Vagina (tissue), 2 donors: ENCODE measurements around the gene FAM163B. TPM values are rescaled to one million over a fixed set of nuclear protein-coding genes. Genes with fewer than 3 reads are reported as not detected.

ENCODE experiments used
- DNase-seq, 2 donors: peaks; one replicate each; pipeline ENCODE4 v3.0.0-alpha.2; 2017; ENCODE audit errors: extremely low spot score in 2 of 2
- H3K27ac ChIP-seq: fragments of 200-600 bp; sonication (generic); one replicate; pipeline ENCODE4 v1.5.1; 2019
- H3K27me3 ChIP-seq: fragments of 200-600 bp; sonication (generic); one replicate; pipeline ENCODE4 v1.5.1; 2019
- H3K36me3 ChIP-seq, 2 donors: fragments of 200-600 bp; sonication (generic); one replicate each; pipeline ENCODE4 v1.5.1; 2017 to 2019
- H3K4me1 ChIP-seq: fragments of 200-600 bp; sonication (generic); one replicate; pipeline ENCODE4 v1.5.1; 2019
- H3K4me3 ChIP-seq, 2 donors: fragments of 200-600 bp; sonication (generic); 1 replicate in 1 of 2; 2 replicates in 1 of 2; pipeline ENCODE4 v1.5.1; 2016 to 2019
- H3K9me3 ChIP-seq: fragments of 200-600 bp; sonication (generic); one replicate; pipeline ENCODE4 v1.5.1; 2019
- POLR2A ChIP-seq, 2 donors: fragments of 450-650 bp; IDR thresholded peaks; one replicate each; pipeline ENCODE4 v1.6.1; 2017; ENCODE audit warnings: antibody characterized with exemption in 2 of 2, mild to moderate bottlenecking in 2 of 2, moderate library complexity in 2 of 2
- POLR2AphosphoS5 ChIP-seq, 2 donors: sonication (generic); formaldehyde crosslinking; IDR thresholded peaks; one replicate each; pipeline ENCODE4 v1.9.0; 2017; ENCODE audit warnings: antibody characterized with exemption in 2 of 2, mild to moderate bottlenecking in 2 of 2, low read depth in 1 of 2; ENCODE audit not compliant: insufficient read depth in 1 of 2
- intact Hi-C: fragments of 100-400 bp; cut with DNase I; formaldehyde crosslinking; loops from one replicate; pipeline ENCODE4 v1.15.1; 2023
- total RNA-seq: library from RNA; depleted of rRNA; stranded (reverse); fragments of >200 nt; gene quantifications from one replicate; pipeline ENCODE4 v1.2.3, GENCODE V29; 2016
- TF ChIP-seq, protein P1 (sequence below), 3 experiments: fragments of 450-650 bp in 2 of 3; fragments of 200-600 bp in 1 of 3; sonication (generic) in 1 of 3; IDR thresholded peaks; one replicate each; pipeline ENCODE4 v1.5.1; 2017 to 2019; ENCODE audit warnings: antibody characterized with exemption in 3 of 3, mild to moderate bottlenecking in 2 of 3, moderate library complexity in 2 of 3

FAM163B gene
- total RNA-seq, 1 donor from 2014 or later, result not detected

DNA sequence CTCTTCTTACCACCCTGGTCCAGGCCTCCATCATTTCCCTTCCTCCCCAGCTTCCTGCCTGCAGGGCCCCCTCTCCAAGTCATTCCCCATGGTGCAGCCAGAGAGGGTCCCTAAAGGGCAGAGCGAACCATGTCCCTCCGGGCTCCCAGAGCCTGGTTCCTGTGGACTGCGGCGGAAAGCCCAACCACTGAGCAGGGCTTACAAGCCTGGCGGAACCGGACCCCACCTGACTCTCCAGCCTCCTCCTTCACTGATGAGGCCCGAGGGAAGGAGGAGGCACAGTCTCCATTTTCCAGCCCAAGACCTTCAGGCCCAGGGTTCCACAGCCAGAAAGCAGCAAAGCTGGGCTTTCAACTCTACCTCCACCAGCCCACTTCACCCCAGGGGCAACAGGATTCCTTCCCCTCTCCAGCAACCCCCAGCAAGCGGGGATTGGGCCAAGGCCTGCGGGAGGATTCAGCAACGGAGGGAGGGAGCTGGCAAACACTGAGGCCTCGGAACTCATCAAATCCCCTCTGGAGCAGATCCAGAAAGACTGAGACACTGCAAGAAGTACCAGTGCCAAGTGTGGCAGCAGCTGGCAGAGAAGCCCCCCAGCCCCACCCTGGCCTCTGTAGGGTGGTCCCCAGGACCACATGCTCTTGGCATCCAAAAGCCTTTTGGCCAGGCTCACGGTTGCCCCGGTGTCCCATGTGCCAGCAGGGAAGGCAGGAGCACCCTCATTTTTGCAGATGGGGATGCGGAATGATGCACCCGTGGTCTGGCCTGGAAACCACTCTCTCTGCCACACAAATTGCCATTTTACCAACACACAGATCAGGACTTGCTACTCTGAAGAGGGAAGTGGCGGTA lies 3.1 kb downstream of the FAM163B start:
- no peaks in the 10 kb centered on the region for H3K9me3 ChIP-seq
- no peak overlapping the region for H3K4me3 ChIP-seq
- H3K27ac ChIP-seq, result no peak overlapping the region
- no peaks in the 10 kb centered on the region for H3K36me3 ChIP-seq
- intact Hi-C loops, result no loop called here
- H3K27me3 ChIP-seq, result peaks cover 6% of the 10 kb centered on the region
- H3K4me1 ChIP-seq, result no peaks in the 10 kb centered on the region
- TF ChIP-seq POLR2AphosphoS5 (IDR thresholded peaks at IDR 0.05; ENCODE audit: insufficient read depth in 1 of 2, low read depth in 1 of 2), result no peak
- no peak for TF ChIP-seq POLR2A (IDR thresholded peaks at IDR 0.05)
- TF ChIP-seq, protein P1, sequence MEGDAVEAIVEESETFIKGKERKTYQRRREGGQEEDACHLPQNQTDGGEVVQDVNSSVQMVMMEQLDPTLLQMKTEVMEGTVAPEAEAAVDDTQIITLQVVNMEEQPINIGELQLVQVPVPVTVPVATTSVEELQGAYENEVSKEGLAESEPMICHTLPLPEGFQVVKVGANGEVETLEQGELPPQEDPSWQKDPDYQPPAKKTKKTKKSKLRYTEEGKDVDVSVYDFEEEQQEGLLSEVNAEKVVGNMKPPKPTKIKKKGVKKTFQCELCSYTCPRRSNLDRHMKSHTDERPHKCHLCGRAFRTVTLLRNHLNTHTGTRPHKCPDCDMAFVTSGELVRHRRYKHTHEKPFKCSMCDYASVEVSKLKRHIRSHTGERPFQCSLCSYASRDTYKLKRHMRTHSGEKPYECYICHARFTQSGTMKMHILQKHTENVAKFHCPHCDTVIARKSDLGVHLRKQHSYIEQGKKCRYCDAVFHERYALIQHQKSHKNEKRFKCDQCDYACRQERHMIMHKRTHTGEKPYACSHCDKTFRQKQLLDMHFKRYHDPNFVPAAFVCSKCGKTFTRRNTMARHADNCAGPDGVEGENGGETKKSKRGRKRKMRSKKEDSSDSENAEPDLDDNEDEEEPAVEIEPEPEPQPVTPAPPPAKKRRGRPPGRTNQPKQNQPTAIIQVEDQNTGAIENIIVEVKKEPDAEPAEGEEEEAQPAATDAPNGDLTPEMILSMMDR (IDR thresholded peaks at IDR 0.05), result no peak
- DNase-seq, result no peak

DNA sequence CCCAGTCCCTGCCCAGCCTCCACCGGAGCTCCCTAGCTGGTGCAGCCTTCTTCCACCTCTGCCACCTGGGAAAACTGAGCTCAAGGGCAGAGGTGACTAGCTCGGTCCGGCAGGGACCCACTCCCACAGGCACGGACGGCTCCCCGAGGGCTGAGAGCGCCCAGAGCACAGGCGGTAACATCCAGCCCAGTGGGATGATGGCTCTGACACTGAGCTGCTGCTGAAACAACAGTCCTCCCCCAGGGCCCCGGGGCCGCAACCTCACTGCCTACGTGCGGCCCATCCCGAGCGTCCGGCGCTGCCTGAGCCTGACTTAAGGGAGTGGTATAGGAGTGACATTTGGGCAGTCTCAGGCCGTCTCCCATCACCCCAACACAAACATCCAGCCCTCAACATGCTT lies 3.7 kb downstream of the FAM163B start:
- Histone ChIP-seq H3K9me3 (no peaks in the 10 kb centered on the region), H3K27me3 (peaks cover 6% of the 10 kb centered on the region), H3K4me3 (no peak overlapping the region), H3K36me3 (no peaks in the 10 kb centered on the region), H3K27ac (no peak overlapping the region), H3K4me1 (no peaks in the 10 kb centered on the region)
- no peak for DNase-seq
- intact Hi-C loops, result no loop called here
- TF ChIP-seq POLR2AphosphoS5 (IDR thresholded peaks at IDR 0.05; ENCODE audit: insufficient read depth in 1 of 2, low read depth in 1 of 2), result no peak
- TF ChIP-seq POLR2A (IDR thresholded peaks at IDR 0.05), result no peak
- TF ChIP-seq, protein P1 (IDR thresholded peaks at IDR 0.05), result no peak

DNA sequence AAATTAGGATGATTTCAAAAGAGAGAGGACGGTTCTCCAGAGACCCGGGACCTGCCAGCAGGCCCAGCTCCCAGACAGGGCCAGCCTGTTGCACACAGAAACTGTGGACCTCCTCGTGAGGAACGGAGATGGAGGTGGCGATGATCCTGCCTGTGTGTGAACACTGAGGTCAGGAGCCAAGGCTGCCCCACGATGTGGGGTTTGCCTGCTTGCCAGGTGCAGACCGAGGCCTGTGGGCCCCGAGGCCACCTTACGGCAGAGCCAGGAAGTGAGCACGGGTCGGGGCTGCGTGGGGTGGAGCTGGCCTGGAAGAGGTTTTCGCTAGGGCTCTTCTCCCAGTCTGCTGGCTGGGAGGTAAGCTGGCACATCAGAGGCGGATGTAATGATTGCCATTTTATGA lies 4.3 kb downstream of the FAM163B start:
- no peak overlapping the region for H3K27ac ChIP-seq
- no peaks in the 10 kb centered on the region for H3K4me1 ChIP-seq
- TF ChIP-seq, protein P1 (IDR thresholded peaks at IDR 0.05), result no peak
- no peak for TF ChIP-seq POLR2A (IDR thresholded peaks at IDR 0.05)
- TF ChIP-seq POLR2AphosphoS5 (IDR thresholded peaks at IDR 0.05; ENCODE audit: insufficient read depth in 1 of 2, low read depth in 1 of 2), result no peak
- H3K36me3 ChIP-seq, result no peaks in the 10 kb centered on the region
- no peaks in the 10 kb centered on the region for H3K9me3 ChIP-seq
- no peak overlapping the region for H3K4me3 ChIP-seq
- intact Hi-C loops, result no loop called here
- DNase-seq, result no peak
- H3K27me3 ChIP-seq, result peaks cover 6% of the 10 kb centered on the region

DNA sequence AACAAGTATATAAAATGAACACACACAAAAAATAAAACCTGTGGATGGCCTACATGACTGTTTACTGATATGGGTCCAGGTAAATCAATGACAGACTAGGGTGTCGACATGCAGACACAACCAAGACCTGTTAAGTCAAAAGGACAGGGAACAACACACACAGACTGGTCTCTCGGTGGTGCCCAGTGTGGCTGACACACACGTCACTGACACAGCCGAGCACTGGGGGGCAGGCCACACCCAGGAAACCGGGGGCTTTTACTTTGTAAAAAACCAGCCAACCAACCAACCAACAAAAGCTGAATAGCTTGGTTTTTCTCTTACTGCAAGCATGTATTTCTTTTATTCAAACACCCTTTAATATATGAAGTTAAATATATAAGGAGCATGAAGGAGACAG lies 5.0 kb downstream of the FAM163B start:
- Histone ChIP-seq H3K27ac (no peak overlapping the region), H3K27me3 (peaks cover 6% of the 10 kb centered on the region), H3K4me1 (no peaks in the 10 kb centered on the region), H3K36me3 (no peaks in the 10 kb centered on the region), H3K9me3 (no peaks in the 10 kb centered on the region), H3K4me3 (no peak overlapping the region)
- intact Hi-C loops, result no loop called here
- DNase-seq, result no peak
- TF ChIP-seq POLR2AphosphoS5 (IDR thresholded peaks at IDR 0.05; ENCODE audit: insufficient read depth in 1 of 2, low read depth in 1 of 2), result no peak
- no peak for TF ChIP-seq POLR2A (IDR thresholded peaks at IDR 0.05)
- TF ChIP-seq, protein P1 (IDR thresholded peaks at IDR 0.05), result no peak
